Natural killer cell (primary cell): ENCODE measurements around the gene COL5A1. TPM values are rescaled to one million over a fixed set of nuclear protein-coding genes. Genes with fewer than 3 reads are reported as not detected.

Experiments used
- ATAC-seq, 3 donors: fragments of 150-1000 bp in 2 of 3; fragments of 200-7000 bp in 1 of 3; cut with Tn5 transposase; 1 replicate in 1 of 3; 2 replicates in 2 of 3; pipeline ENCODE4 v1.10.0; 2021; ENCODE audit warnings: mild to moderate bottlenecking in 2 of 3, moderate library complexity in 2 of 3
- DNase-seq, 2 donors: peaks; one replicate each; pipeline versions ENCODE4 v3.0.0 to v3.0.0-alpha.2; 2013 to 2021; ENCODE audit warnings: mixed read lengths in 1 of 2
- H3K27ac ChIP-seq: one replicate; pipeline ENCODE4 v1.5.1; 2013; ENCODE audit warnings: mild to moderate bottlenecking, low read length
- H3K27me3 ChIP-seq: one replicate; pipeline ENCODE4 v1.6.1; 2013; ENCODE audit warnings: low read length; ENCODE audit not compliant: control insufficient read depth, insufficient read depth
- H3K36me3 ChIP-seq: one replicate; pipeline ENCODE4 v1.6.1; 2013; ENCODE audit warnings: low read length; ENCODE audit not compliant: control insufficient read depth, insufficient read depth
- H3K4me1 ChIP-seq: one replicate; pipeline ENCODE4 v1.6.1; 2013; ENCODE audit warnings: low read length; ENCODE audit not compliant: control insufficient read depth, insufficient read depth
- H3K4me3 ChIP-seq: one replicate; pipeline ENCODE4 v1.5.1; 2013; ENCODE audit warnings: low read length
- H3K9me3 ChIP-seq: one replicate; pipeline ENCODE4 v1.6.1; 2013; ENCODE audit warnings: low read length; ENCODE audit not compliant: control insufficient read depth, insufficient read depth
- H3K27ac Mint-ChIP-seq, 2 donors: one replicate each; pipeline ENCODE4 v1.8.0; 2022; ENCODE audit warnings: mild to moderate bottlenecking in 2 of 2, mixed read lengths in 2 of 2, moderate library complexity in 1 of 2
- H3K27me3 Mint-ChIP-seq, 2 donors: one replicate each; pipeline ENCODE4 v1.8.0; 2022; ENCODE audit warnings: low read depth in 2 of 2, mixed read lengths in 2 of 2
- H3K36me3 Mint-ChIP-seq: one replicate; pipeline ENCODE4 v1.8.0; 2022; ENCODE audit warnings: mixed read lengths
- H3K4me1 Mint-ChIP-seq, 2 donors: one replicate each; pipeline ENCODE4 v1.8.0; 2022; ENCODE audit warnings: mixed read lengths in 2 of 2
- H3K4me3 Mint-ChIP-seq: one replicate; pipeline ENCODE4 v1.8.0; 2022; ENCODE audit warnings: mild to moderate bottlenecking, moderate library complexity, mixed read lengths
- H3K9me3 Mint-ChIP-seq, 2 donors: one replicate each; pipeline ENCODE4 v1.8.0; 2022; ENCODE audit warnings: mixed read lengths in 2 of 2
- WGBS: methylation state at CpG from one replicate; pipeline ENCODE4 v1.1.7; 2013; ENCODE audit warnings: missing lambda C conversion rate; ENCODE audit not compliant: insufficient coverage; 5-methylcytosine and 5-hydroxymethylcytosine counted together
- intact Hi-C: fragments of 100-400 bp; cut with micrococcal nuclease; formaldehyde crosslinking; loops from one replicate; pipeline ENCODE4 v1.14.2; 2022
- total RNA-seq, 4 donors: library from RNA; stranded (reverse); fragments of 120-200 nt in 1 of 4; gene quantifications; one replicate each; pipeline versions ENCODE4 v1.2.3 to v1.2.4, GENCODE V29; 2013 to 2022
- TF ChIP-seq, protein P1 (sequence below): fragments of 200-600 bp; IDR thresholded peaks from one replicate; pipeline ENCODE4 v1.8.0; 2022; ENCODE audit warnings: antibody characterized with exemption

The COL5A1 gene
- total RNA-seq, 3 donors from 2014 or later (not counting 1 experiment from before 2014, with no cell fraction given), result 0.11 to 0.28 (median 0.23) TPM

DNA sequence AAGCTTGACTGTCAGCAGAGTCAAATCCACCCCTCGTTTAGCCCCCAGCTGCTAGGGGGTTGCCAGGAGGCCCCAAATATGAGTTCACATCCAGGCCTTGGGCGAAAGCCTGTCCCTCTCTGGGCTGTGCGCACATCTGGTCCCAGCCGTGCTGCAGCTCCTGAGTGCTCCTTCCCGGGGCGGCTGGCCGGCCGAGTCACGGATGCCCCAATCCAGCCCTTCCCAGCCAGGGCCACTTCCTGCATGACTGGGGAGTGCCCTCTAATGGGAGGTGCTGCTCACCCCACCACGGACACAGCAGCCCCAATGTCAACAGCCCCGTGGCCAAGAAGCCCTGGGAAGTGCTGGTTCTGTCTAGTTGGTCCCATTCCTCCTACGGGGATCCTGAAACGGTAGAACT, 135.6 kb downstream of the COL5A1 start:
- no peaks in the 10 kb centered on the region for H3K4me1 Mint-ChIP-seq
- no peak overlapping the region for H3K4me3 Mint-ChIP-seq
- no peaks in the 10 kb centered on the region for H3K9me3 Mint-ChIP-seq
- no peak overlapping the region for H3K27ac Mint-ChIP-seq
- DNase-seq, result no peak
- H3K36me3 Mint-ChIP-seq, result no peaks in the 10 kb centered on the region
- Histone ChIP-seq H3K4me1 (no peaks in the 10 kb centered on the region), H3K36me3 (no peaks in the 10 kb centered on the region), H3K27ac (no peak overlapping the region), H3K9me3 (no peaks in the 10 kb centered on the region), H3K27me3 (no peaks in the 10 kb centered on the region), H3K4me3 (no peak overlapping the region)
- 89% methylated on average over 13 of the region's 13 CpGs for WGBS
- intact Hi-C loops, result no loop called here
- no peaks in the 10 kb centered on the region for H3K27me3 Mint-ChIP-seq
- no peak for ATAC-seq
- TF ChIP-seq, protein P1, sequence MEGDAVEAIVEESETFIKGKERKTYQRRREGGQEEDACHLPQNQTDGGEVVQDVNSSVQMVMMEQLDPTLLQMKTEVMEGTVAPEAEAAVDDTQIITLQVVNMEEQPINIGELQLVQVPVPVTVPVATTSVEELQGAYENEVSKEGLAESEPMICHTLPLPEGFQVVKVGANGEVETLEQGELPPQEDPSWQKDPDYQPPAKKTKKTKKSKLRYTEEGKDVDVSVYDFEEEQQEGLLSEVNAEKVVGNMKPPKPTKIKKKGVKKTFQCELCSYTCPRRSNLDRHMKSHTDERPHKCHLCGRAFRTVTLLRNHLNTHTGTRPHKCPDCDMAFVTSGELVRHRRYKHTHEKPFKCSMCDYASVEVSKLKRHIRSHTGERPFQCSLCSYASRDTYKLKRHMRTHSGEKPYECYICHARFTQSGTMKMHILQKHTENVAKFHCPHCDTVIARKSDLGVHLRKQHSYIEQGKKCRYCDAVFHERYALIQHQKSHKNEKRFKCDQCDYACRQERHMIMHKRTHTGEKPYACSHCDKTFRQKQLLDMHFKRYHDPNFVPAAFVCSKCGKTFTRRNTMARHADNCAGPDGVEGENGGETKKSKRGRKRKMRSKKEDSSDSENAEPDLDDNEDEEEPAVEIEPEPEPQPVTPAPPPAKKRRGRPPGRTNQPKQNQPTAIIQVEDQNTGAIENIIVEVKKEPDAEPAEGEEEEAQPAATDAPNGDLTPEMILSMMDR, result no peak

DNA sequence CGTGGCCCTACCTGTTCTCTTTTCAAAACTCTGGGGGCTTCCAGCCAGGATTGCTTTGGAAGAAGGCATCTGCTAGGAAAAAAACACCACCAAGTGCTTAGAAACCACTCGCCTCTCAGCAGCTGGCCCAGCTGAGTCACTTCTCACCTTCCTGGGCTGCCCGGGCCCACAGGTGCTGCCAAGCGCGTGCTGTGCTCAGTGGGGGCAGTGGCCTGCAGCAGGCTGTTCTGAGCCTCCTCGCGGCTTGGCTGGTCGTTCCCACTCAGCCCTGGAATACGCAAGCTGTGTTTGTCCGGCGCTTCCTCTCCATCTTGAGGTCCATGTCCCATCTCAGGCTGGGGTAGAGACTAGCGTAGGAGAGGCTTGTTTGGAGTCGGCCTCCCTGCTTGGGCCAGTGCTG, 136.6 kb downstream of the COL5A1 start:
- H3K27ac Mint-ChIP-seq, result no peak overlapping the region
- Histone ChIP-seq H3K4me1 (no peaks in the 10 kb centered on the region), H3K9me3 (no peaks in the 10 kb centered on the region), H3K4me3 (no peak overlapping the region), H3K36me3 (no peaks in the 10 kb centered on the region), H3K27me3 (no peaks in the 10 kb centered on the region), H3K27ac (no peak overlapping the region)
- ATAC-seq (no peak), DNase-seq (no peak)
- no peaks in the 10 kb centered on the region for H3K9me3 Mint-ChIP-seq
- 76% methylated on average over 13 of the region's 13 CpGs for WGBS
- H3K36me3 Mint-ChIP-seq, result no peaks in the 10 kb centered on the region
- H3K4me3 Mint-ChIP-seq, result no peak overlapping the region
- H3K4me1 Mint-ChIP-seq, result no peaks in the 10 kb centered on the region
- intact Hi-C loops, result no loop called here
- TF ChIP-seq, protein P1, result no peak
- H3K27me3 Mint-ChIP-seq, result no peaks in the 10 kb centered on the region

DNA sequence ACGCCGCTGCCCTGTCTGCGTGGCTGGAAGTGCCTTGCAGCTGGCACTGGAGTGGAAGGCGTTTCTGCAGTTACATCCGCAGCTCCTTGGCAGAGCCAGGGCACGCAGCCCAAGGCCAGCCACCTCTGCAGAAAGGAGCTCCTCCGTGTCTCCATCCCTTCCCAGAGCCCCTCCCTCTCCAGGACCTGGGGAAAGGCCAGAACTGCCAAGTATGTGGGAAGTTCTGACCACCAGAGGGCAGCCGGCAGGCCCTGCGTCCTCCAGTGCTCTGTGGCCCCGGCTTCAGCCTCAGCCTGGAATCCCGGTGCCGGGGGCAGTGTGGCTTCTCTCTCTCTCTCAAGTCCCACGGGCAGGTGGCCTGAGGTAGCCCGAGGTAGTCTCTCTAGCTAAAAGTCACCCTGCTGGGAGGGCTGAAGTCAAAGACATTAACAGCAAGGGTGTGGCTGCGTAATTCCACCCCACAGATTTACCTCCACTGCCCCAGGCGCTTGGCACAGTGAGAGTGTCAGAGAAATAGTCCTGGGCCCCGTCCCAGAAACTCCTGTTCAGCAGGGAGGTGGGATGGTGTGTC, 137.3 kb downstream of the COL5A1 start:
- Mint-ChIP-seq H3K36me3 (no peaks in the 10 kb centered on the region), H3K4me3 (no peak overlapping the region), H3K27ac (no peak overlapping the region), H3K9me3 (no peaks in the 10 kb centered on the region), H3K4me1 (no peaks in the 10 kb centered on the region), H3K27me3 (no peaks in the 10 kb centered on the region)
- intact Hi-C loops, result no loop called here
- no peaks in the 10 kb centered on the region for H3K36me3 ChIP-seq
- TF ChIP-seq, protein P1, result no peak
- H3K9me3 ChIP-seq, result no peaks in the 10 kb centered on the region
- H3K4me1 ChIP-seq, result no peaks in the 10 kb centered on the region
- H3K4me3 ChIP-seq, result no peak overlapping the region
- DNase-seq, result no peak
- H3K27ac ChIP-seq, result no peak overlapping the region
- no peaks in the 10 kb centered on the region for H3K27me3 ChIP-seq
- ATAC-seq, result no peak
- WGBS, result 86% methylated on average over 16 of the region's 17 CpGs

DNA sequence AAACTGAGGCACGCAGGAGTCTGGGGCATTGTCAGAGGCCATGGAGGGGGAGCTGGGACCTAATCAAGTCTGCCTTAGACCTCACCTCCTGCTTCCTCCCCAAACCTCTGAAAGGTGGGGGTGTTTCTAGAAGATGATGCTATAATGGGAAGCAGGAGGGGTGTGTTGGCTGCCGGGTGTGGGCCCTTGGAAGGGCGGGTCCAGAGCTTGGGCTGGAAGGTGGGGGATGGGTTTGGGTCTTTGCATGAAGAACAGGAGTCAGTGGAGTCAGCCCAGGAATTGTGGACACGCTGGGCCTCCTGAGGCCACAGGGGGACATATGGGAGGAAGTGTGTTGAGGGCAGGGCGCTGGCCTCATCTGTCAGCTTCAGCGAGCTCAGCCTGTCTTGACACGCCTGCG, 138.0 kb downstream of the COL5A1 start:
- Mint-ChIP-seq H3K27me3 (no peaks in the 10 kb centered on the region), H3K27ac (no peak overlapping the region), H3K4me3 (no peak overlapping the region), H3K4me1 (no peaks in the 10 kb centered on the region), H3K36me3 (no peaks in the 10 kb centered on the region), H3K9me3 (no peaks in the 10 kb centered on the region)
- no peaks in the 10 kb centered on the region for H3K36me3 ChIP-seq
- H3K27ac ChIP-seq, result no peak overlapping the region
- TF ChIP-seq, protein P1, result no peak
- DNase-seq (no peak), ATAC-seq (no peak)
- no peak overlapping the region for H3K4me3 ChIP-seq
- no peaks in the 10 kb centered on the region for H3K4me1 ChIP-seq
- no peaks in the 10 kb centered on the region for H3K9me3 ChIP-seq
- intact Hi-C loops, result no loop called here
- WGBS, result 82% methylated on average over 8 of the region's 8 CpGs
- no peaks in the 10 kb centered on the region for H3K27me3 ChIP-seq
